NCI-H526 treated with DMSO at 0.1 percent for 48 hours (cell line): ENCODE measurements around the gene DSCAML1.
A peak's percentile ranks its signal among the peaks of the same experiment; 100 is the strongest.

Experiments used
- DNase-seq: peaks from one replicate; lab custom pipeline; 2025; lab: John Stamatoyannopoulos, UW

DSCAML1 gene

DNA sequence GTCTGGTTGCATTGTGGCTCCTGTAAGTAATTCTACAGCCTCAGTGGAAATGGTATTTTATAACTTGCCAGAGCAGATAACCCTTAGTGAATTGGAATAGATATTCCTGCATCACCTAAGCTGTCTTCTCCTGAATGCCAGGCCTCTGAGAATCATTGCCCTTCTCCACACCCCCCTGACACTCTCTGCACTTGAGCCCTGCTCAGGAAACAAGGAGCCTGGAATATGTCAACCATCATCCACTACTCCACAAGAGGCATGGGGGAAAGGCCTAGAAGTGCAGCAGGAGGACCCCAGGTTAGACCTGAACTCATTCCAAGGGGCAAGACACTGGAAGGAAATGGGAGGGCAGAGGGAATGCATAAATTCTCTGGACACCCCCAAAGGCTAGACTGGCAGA lies 72.4 kb downstream of the DSCAML1 start:
- no peak for DNase-seq

DNA sequence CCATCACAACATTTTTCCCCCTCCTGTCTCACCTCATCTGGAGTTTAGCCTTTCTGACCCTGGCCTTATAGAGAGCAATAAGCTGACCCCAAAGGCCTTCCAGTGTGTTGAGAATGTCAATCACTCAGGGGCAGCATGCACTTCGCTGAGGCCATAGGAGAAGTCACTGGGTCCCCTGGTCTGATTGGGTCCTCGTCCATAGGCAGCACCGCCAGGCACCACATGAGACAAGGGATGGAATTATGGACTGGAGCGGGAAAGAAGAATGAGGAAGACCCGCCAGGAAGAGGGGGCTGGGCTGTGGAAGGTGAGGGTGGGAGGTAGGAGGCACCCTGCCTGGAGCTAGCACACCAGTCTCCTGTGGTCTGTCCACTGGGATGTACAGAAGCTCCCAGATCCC lies 72.9 kb downstream of the DSCAML1 start:
- DNase-seq: peak; percentile 85

DNA sequence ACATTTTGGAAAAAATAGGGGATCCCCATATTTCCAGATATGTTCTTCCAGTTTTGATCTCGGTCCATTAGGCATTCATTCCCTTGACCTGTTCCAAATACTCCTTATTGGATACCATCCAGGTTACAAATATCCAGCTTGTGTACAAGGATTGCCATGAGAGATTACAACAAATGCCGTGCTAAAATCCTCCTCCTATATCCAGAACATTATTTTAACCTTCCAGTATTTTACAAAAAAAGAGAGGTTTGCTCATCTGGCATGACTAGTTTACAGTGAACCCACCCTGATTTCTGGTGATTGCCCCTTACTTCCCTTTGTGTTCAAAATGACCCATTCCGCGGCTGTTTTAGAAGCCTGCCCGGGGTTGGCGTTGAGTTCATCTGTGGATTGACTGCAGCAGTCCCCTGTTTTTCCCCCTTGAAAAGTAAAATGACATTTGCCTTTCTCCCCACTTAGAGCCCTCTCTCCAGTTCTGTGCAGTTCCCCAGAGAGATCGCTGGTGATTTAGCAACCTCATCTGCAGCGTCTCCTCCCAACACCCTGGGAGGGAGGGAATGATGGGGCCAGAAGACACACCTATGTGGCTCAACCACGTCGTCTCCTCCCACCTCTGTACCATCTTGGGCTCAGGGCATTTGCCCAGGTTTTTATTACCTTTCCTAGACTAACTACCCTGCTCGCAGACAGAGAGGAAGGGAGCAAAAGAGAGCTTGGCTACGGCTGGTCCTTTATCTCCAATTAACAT lies 73.6 kb downstream of the DSCAML1 start:
- peak; percentile 92 for DNase-seq

DNA sequence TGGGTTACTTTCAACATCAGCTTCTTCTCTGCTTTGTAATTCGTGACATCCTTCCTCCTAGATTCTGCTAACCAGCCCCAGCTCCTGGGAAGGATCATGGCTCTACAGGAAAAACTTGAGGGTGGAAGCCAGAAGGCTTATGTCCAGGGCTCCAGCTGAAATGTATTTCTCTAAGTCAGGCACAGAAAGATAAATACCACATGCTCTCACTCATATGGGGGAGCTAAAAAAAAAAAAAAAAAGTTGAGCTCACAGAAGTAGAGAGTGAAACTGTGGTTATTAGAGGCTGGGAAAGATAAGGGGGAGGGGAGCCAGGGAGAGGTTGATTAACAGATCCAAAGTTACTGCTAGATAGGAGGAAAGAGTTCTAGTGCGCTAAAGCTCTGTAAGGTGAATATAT lies 74.9 kb downstream of the DSCAML1 start:
- DNase-seq: no peak

DNA sequence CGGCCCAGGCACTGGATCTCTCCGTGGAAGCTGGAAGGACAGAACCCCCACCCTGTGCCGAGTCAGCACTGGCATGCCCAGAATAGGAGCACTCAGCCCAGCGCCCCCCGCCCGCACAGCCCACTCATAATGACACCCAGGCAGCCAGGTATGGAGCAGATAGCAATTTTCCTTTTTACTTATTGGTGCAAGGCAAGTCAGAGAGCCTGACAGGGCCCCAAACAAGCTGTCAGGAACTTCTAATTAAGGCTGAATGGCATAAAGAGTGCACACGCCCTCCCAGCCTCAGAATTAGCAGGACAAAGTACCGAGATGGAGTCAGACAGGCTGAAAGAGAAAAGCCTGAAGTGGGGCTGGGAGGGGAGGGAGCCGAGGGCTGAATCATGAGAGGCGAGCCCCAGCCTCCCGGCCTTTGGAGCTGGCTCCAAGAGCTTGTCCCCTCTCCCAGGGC lies 76.9 kb downstream of the DSCAML1 start:
- no peak for DNase-seq

DNA sequence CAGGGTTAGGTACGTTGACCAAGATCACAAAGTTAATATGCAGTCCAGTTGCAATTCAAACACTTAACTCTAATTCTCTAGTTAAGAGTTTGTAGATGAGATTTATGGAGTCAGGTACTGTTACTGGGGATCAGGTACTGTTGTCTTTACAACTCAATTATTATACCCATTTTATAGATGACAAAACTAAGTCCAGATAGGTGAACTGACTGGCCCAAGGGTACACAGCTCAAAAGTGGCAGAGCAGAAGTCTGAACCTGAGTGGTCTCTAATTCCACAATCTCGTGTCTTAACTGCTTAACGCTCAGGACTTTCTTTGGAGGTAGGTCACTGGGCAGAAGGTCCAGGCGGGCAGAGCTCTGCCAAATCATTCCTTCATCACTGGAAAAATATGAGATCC lies 77.5 kb downstream of the DSCAML1 start:
- no peak for DNase-seq

DNA sequence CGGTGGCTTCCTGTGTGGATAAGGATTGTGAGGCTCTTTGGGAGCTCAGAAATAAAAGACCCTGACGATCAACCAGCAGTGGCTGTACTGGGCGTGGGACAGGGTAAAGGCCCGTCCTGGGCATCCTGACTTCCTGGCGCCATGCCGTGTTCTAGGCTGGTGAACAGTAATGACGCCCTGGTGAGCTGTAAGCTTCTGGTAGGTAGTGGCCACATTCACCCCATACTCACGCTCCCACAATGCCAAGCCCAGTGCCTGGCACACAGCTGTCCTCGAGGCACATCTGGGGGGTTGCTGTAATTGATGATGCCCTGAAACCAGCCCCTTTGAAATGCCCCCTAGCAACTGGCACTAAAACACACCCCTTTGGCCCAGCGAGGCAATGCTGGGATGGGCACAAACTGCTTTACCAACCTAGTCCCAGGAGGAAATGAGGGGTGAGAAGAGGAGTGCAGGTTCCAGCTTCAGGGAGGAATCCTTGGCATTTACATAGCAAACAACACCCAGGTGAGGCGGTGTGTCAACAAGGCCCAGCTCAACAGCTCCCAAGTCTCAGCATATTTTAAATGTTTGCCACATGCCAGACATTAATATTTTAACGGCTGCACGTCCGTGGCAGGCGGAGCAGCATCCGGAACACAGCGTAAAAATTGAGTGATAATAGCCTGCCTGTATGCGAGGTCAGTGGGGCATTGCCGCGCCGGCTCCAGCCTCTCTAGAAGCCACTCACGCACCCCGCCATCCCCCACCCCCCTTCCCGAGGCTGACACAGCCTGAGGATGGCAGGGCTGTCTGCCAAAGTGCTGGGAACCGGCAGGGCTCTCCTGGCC lies 79.3 kb downstream of the DSCAML1 start:
- peak; percentile 100 for DNase-seq

DNA sequence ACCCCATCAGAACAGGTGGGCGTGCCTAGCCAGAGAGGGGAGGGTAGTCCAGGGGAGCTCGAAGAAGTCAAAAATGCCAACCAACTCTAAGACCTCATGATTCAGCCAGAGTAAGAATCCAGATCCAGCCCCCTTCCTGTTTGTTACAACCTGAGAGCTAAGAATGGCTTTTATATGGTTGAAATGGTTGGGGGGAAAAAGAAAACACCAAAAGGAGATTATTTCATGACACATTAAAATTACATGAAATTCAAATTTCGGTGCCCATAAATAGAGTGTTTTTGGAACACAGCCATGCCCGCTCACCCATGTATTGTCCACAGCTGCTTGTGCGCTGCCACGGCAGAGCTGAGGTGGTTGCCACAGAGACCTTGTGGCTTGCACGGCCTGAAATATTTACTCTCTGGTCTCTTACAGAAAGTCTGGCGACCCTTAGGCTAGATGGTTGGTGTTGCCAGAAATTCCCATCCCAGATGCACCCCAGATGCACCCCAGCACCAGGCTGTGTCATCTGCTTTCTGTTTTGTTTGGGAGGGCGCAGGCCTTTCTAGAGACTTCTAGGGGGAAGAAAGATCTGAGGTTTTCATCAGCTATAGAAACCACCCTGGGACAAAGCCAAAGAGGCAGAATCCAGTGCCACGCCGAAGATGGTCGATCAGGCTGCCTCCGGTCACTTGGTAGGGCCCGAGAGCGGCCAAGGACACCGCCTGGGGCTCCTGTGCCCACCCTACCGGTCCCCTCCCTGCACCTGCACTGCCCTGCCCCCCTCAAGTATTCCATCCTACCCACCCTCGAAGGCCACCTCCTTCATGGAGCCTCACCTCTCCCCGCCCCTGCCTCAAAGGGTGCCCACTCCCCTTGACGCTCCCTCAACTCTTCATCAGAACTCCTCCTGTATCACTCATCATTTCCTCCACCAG lies 80.2 kb downstream of the DSCAML1 start:
- DNase-seq: peak; percentile 84

DNA sequence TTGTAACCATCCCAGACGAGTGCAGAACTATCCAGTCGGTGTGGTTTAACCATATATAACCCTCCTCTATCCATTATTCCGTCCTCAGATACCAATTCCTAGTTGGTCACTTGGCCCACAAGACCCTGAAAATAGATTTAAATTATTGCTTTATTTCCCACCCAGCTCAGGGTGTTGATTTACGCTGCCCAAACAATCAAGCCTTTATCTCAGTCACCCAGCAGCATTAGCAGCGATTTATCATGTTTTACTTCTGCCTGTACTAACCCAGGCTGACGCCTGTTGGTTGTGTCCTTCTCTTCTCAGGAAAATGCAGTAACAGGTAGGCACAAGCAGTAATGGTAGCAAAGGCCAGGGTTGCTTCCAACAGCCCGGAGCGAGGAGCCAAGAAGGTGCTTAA lies 81.2 kb downstream of the DSCAML1 start:
- peak; percentile 74 for DNase-seq

DNA sequence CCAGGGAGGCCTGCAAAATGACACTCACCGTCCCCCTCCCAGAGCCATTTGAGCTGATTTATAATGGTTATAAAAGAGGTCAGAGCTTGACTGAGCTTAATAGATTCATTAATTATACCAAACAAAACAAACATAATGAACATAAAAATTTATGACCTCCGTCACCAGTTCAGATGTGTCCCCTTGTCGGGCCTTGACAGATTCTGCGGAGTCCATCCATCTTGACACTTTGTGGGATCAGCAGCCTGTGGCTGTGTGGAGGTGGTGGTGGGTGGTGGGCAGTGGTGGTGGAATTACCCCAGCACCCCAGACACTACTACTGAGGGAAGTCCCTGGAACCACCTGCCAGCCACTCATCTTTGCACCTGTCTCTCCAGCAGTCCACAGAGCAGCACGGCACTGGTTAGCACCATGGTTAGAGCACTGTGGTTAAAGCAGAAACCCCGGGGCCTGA lies 83.5 kb downstream of the DSCAML1 start:
- peak; percentile 60 for DNase-seq

DNA sequence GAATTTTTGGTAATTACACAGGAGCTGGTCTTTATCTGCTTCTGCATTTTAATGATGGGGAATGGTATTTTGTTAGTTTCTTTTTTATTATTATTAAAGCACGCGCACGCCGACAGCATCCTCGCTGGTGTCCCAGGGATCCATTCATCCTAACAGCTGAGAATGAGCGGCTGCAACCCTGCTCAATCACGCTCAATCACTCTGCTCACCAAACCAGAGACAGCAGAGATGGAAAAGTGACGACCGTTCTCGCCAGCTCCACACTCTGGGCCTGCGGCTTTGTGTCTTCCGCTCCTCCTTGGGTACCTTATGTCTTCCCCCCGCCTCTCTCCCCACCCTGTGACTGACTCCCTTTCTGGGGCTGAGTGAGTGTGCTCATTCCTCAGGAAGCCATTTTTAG lies 84.5 kb downstream of the DSCAML1 start:
- no peak for DNase-seq

DNA sequence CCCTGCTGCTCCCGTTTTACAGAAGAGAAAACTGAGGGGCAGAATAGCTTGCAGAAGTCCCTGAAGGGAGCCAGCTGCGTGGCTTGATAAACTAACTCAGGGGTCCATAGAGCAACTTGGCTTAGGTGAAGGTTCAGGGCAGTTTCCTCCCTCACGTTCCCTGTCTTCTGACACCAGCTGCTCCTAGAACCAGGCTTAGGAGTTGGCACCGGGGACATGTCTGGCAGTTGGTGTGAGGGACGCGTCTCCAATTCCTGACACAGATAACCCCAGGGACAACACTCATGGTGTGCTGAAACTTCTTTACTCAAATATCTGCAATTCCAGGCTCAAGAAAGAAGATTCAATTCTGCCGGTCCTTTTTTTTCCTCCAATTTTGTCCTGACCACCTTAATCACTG lies 85.7 kb downstream of the DSCAML1 start:
- DNase-seq: no peak

DNA sequence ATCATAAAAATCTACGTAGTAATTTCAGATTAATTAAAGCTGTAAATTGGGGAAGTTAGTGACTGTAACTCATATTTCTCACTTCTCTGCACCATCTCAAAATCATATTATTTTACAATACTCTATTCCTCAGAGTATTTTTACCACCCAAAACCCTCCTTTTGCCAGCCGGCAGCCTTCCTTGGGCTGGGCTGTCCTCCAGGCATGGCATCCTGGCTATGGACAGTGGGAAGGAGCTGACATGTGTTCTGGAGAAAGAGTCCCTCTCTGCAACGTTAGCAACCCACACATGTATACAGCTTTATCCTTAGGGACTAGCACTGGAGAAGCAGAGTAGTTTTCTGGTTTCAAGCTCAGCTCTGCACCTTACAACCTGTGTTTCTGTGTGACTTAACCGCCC lies 86.8 kb downstream of the DSCAML1 start:
- no peak for DNase-seq

DNA sequence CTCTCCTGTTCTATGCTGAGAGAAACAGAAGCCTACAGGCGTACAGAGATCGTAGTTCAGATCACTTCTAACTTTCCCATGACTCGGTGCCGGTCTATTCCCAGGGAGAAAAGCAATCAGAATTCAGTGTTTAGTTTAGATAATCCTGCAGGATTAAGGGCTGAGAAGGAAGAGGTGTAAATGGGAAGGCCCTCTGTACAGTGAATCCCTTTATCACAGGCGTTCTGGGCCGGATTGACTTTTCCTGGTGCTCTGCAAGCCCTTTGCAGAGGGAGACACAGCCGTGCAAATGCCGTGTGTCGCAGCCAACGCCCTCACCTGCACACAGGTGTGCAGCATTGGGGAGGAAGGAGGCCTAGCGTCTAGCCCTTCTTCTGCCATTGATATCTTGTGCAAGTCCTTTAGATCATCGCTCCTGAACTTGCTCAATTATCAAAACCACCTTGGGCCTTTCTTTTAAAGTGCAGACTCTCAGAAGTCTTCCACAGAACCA lies 90.6 kb downstream of the DSCAML1 start:
- peak; percentile 96 for DNase-seq

DNA sequence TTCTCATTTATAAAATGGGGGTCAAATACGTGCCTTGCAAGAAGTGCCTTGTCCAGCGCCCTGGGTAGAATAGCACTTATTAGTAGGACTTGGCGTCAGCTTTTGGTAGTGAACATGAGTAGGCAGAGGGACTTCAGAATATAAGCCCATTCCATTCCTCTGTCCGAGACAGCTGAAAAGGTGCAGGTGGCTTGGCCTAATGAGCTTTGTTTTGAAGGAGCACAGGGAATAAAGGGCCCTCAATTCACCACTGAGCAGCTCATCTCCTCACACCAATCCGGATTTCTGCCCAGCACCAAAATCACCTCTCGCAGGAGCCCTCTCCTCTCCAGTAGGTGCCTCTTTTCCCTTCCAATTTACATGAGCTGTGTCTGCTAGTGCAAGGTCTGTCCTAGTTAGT lies 91.2 kb downstream of the DSCAML1 start:
- peak; percentile 96 for DNase-seq

DNA sequence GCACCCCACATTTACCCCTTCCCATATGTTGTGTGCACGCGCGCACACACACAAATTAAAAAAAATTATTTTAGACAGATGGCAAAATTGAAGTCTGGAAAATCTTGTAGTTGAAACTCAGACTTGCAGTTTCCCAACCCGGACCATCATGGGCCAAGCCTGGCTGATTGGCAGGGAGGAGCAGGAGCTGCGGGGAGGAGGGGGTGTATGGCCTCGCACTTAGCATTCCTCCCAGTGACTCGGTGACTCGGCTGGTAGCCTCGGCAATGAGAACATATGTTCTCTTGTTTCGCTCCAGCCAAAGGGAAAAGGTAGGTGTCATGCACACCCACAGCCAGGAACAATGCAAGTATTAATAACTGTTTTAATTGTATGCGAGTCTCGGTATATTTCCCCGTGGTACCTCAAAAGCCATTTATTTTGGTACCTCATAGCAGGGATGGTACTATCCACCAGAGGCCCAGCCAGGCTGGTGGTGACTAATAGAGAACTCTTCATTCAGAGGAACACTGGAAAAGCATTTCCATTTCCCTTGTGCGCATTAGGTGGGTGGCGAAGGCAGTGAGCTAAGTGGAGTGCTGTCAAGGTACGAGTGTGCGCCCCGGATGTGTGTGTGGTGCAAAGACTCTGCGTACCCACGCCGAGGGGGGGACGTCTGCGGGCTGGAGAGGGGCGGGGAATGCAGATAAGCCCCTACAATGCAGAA lies 92.5 kb downstream of the DSCAML1 start:
- peak; percentile 99 for DNase-seq

DNA sequence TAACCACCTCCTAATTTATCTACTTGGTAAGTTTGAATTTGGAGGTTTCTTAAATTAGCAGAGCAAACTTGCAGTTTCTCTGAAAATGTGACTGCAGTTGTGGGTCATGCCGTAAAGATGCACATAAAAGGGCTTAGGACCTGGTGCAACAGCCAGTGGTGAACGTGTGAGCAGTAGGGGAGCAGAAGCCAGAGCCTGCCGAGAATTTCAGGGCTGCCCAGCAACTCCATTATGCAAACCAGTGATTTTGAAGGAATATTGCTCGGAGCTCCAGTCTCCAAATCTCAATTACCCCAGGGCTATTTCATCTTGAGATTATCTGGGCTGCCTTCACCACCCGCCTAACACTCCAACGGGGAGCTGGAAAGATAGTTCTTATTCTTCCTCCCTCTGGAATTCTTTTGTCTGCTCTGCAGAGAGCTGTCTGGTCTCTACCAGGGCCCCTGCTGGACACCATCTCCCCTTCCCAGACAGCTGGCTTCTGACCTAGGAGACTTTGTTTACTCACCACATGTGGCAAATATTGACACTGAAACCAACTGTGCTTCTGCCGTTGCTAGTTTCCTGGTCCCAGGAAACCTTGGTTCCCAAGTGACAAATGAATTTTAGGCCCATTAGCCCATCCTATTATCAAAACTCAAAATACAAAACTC lies 93.9 kb downstream of the DSCAML1 start:
- DNase-seq: peak; percentile 99

DNA sequence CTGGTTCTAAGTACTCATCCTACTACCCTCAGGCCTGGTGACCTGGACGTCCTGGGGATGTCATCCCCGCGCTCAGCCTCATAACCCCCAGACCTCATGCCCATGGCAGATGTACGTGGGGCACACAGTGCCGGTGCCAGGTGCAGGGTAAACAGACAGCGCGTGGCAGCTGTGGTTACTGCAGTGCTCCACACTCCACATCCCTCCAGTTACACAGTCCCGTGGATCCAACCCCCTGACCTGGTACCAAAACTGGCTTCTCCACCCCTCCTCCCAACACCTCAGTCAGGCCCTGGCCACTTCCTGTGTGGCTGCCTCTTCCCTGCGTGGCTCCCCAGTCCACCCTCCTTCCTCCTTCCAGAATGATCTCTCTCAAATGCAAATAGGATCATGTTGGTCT lies 95.2 kb downstream of the DSCAML1 start:
- peak; percentile 66 for DNase-seq

DNA sequence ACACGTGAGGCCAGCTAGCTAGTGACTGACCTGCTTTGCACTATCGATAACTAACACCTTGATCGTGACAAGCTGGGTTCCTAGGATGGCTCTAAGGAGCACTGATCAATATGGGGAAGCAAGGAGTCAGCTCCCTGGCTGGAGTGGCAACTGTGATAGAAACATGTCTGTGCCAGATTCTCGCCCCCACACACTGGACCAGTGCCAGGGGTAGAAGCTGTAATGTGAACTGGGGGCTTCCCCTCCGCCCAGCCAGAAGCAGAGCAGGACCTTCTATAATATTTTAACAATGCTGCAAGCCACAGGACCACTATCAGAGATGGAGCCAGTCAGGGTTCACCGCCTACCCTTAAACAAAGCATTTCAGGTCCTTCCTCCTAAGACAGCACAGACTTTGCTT lies 96.5 kb downstream of the DSCAML1 start:
- DNase-seq: no peak

DNA sequence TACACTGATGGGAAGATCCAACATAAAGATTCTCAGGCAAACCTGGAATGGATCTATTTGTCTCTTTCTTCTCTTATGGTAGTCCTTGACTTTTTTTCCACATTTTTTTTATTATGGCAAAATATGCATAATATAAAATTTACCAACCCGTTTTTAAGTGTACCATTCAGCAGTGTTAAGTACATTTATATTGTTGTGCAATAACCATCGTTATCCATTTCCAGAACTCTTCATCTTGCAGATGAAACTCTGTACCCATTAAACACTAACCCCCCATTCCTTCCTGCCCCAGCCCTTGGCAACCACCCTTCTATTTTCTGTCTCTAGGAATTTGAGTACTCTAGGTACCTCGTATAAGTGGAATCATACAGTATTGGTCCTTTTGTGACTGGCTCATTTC lies 99.7 kb downstream of the DSCAML1 start:
- DNase-seq: no peak

DNA sequence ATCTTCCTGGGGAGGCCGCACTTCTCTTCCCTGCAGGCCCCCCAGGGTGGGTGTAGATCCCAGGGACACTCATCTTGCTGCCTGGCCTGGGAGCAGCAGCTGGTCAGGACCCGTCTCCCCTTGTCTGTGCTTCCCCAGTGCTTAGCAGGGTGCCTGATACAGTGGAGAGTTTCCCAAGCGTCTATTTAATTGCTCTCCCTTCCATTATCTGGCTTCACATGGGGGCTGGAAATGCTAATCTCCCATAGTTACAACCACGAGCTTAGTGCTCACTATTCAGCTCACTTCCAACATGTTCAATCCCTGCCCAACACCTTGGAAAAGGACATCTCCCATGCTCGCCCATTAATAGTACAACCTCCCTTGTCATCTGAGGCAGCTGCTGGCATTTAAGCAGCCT lies 100.5 kb downstream of the DSCAML1 start:
- peak; percentile 47 for DNase-seq
